Ovary (tissue), 9 donors: ENCODE measurements around the gene MRPS31. TPM values are rescaled to one million over a fixed set of nuclear protein-coding genes. Genes with fewer than 3 reads are reported as not detected.

Experiments used
- DNase-seq, 5 donors: peaks; one replicate each; pipeline ENCODE4 v3.0.0-alpha.2; 2019 to 2020
- H3K27ac ChIP-seq, 2 donors: fragments of 200-600 bp; one replicate each; pipeline versions ENCODE4 v1.5.1 to v1.8.0; 2019 to 2022
- H3K27me3 ChIP-seq: fragments of 200-600 bp; one replicate; pipeline ENCODE4 v1.8.0; 2022
- H3K36me3 ChIP-seq: fragments of 200-600 bp; sonication (generic); one replicate; pipeline ENCODE4 v1.5.1; 2019
- H3K4me1 ChIP-seq: one replicate; pipeline ENCODE4 v1.8.1; 2013; ENCODE audit warnings: mild to moderate bottlenecking, moderate library complexity; ENCODE audit not compliant: insufficient read depth
- H3K4me3 ChIP-seq: fragments of 200-600 bp; sonication (generic); one replicate; pipeline ENCODE4 v1.5.1; 2017
- H3K9me3 ChIP-seq, 2 donors: fragments of 200-600 bp in 1 of 2; sonication (generic) in 1 of 2; one replicate each; pipeline versions ENCODE4 v1.5.1 to v1.8.1; 2013 to 2019; ENCODE audit warnings: mild to moderate bottlenecking in 1 of 2, moderate library complexity in 1 of 2
- EP300 ChIP-seq: sonication (generic); formaldehyde crosslinking; IDR thresholded peaks from one replicate; pipeline ENCODE4 v1.6.1; 2017; ENCODE audit warnings: antibody characterized with exemption
- POLR2A ChIP-seq: fragments of 450-650 bp; IDR thresholded peaks from one replicate; pipeline ENCODE4 v1.6.1; 2017; ENCODE audit warnings: antibody characterized with exemption, mild to moderate bottlenecking, moderate library complexity
- WGBS, 3 donors: extraction: QIAGEN DNeasy Blood & Tissue Kit in 1 of 3; methylation state at CpG; one replicate each; pipeline versions ENCODE4 v1.1.5 to v1.1.7; 2013 to 2017; 5-methylcytosine and 5-hydroxymethylcytosine counted together
- intact Hi-C, 4 donors: fragments of 100-400 bp; cut with DNase I; formaldehyde crosslinking; loops; one replicate each; pipeline versions ENCODE4 v1.11.0 to v1.15.1; 2022 to 2023
- polyA plus RNA-seq, 2 donors: library from polyadenylated mRNA; stranded (reverse); fragments of 200-250 nt in 1 of 2; fragments of 350-450 nt in 1 of 2; fragmentation: Illumina TruSeq in 1 of 2; extraction: RNeasy Lipid Tissue Mini Kit (QIAGEN cat#74804) in 1 of 2; gene quantifications; one replicate each; pipeline ENCODE4 v1.2.3, GENCODE V29; 2013 to 2014
- total RNA-seq, 7 donors: library from RNA; depleted of rRNA in 2 of 7; stranded (reverse); fragments of >200 nt in 2 of 7; fragmentation: NEBNext Ultra II Directional in 3 of 7; extraction: Animal tissue kit (Norgen Biotek cat#: 25700) in 3 of 7; gene quantifications; one replicate each; pipeline versions ENCODE4 v1.1.0 to v1.2.4, GENCODE V29; 2016 to 2023
- TF ChIP-seq, protein P1 (sequence below), 3 donors: fragments of 450-650 bp in 2 of 3; fragments of 200-600 bp in 1 of 3; IDR thresholded peaks; one replicate each; pipeline versions ENCODE4 v1.5.1 to v1.8.0; 2016 to 2022; ENCODE audit warnings: antibody characterized with exemption in 3 of 3, mild to moderate bottlenecking in 1 of 3
- donor health status: DM: no; HTN: no; CAD: no; lungs with moderate emphysema.
- donor health status: DM: no; HTN: no; CAD: no.
- donor health status: Bipolar disorder and iron deficiency.
- donor health status: DM: yes; HTN: yes; CAD: no.
- donor health status: DM: no; HTN: no; CAD: no.
- donor health status: DM: yes; HTN: yes; CAD: no.

The MRPS31 gene
- total and polyA plus RNA-seq, 9 donors = 17.2 to 27.1 (median 21.1) TPM

DNA sequence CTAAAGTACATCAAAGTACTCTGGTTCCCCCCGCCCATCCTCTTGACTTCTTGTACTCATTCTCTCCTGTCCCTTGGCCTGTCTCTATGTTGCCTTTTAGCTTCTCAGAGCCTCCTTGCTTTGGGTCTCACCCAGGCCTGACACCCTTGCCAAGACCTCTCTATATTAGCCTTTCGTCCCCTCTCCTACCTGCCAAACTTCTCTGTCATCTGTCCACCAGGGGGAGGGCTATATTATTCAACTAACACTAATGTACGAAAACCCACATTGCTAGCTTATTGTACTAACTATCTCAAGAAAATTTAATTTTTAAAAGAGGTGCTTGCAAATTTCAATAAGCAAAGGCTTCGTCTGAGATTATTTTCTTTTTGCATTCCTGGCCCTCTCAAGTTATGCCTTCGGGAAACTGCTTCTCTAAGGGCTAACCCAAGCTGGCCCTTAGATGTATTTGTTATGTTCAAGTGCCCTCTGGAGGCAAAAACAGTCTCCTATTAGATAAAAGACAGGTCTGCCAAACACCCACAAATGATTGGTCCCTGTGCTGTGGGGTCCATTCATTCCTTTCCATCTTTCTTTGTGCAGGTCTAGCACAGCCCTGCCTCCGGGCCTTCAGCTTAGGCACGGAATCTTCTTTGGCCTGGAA is 6.3 kb upstream of the MRPS31 start:
- WGBS, 3 donors = 19 to 27% (median 22%) methylated on average over 7 of the region's 7 CpGs
- H3K27ac ChIP-seq = no peak overlapping the region
- H3K27me3 ChIP-seq = no peaks in the 10 kb centered on the region
- TF ChIP-seq, protein P1, sequence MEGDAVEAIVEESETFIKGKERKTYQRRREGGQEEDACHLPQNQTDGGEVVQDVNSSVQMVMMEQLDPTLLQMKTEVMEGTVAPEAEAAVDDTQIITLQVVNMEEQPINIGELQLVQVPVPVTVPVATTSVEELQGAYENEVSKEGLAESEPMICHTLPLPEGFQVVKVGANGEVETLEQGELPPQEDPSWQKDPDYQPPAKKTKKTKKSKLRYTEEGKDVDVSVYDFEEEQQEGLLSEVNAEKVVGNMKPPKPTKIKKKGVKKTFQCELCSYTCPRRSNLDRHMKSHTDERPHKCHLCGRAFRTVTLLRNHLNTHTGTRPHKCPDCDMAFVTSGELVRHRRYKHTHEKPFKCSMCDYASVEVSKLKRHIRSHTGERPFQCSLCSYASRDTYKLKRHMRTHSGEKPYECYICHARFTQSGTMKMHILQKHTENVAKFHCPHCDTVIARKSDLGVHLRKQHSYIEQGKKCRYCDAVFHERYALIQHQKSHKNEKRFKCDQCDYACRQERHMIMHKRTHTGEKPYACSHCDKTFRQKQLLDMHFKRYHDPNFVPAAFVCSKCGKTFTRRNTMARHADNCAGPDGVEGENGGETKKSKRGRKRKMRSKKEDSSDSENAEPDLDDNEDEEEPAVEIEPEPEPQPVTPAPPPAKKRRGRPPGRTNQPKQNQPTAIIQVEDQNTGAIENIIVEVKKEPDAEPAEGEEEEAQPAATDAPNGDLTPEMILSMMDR (IDR thresholded peaks at IDR 0.05) = peak; percentile 32 to 50 (median 43)
- TF ChIP-seq POLR2A = no peak
- no peak for TF ChIP-seq EP300
- intact Hi-C loops = loop anchor here in 1 of 4 donors (10.0 kb wide), 1 partner anchor 1092 kb away; no protein-coding TSS in a partner anchor
- H3K4me3 ChIP-seq = no peak overlapping the region
- H3K36me3 ChIP-seq = no peaks in the 10 kb centered on the region
- no peaks in the 10 kb centered on the region for H3K4me1 ChIP-seq
- DNase-seq = no peak
- no peaks in the 10 kb centered on the region for H3K9me3 ChIP-seq

DNA sequence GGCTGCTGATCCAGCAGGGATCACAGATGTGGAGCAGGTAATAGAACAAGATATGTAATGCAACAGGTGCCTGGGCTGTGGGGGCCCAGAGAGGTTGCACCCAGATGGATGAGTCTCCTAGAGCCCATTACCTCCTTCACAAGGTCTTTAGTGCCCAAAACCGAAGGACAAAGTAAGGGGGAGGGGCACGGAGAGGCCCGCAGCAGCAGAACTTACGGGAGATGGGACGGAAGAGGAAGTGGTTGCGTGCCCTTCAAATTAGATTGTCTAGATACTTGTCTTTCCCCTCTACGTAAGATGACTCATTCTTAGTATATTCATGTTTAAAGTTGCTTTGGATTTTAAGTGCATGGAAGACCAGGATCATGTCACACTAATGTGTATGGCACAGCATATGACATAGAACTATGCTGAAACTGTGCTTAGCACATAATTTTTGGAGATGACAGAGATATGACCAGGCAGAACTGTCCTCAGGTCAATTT is 5.7 kb upstream of the MRPS31 start:
- TF ChIP-seq, protein P1 (IDR thresholded peaks at IDR 0.05) = no peak
- TF ChIP-seq EP300 (no peak), POLR2A (no peak)
- H3K9me3 ChIP-seq = no peaks in the 10 kb centered on the region
- no peaks in the 10 kb centered on the region for H3K27me3 ChIP-seq
- no peaks in the 10 kb centered on the region for H3K36me3 ChIP-seq
- no peak overlapping the region for H3K27ac ChIP-seq
- intact Hi-C loops = loop anchor here in 1 of 4 donors (10.0 kb wide), 1 partner anchor 1092 kb away; no protein-coding TSS in a partner anchor
- H3K4me3 ChIP-seq = no peak overlapping the region
- DNase-seq = no peak
- H3K4me1 ChIP-seq = no peaks in the 10 kb centered on the region
- 63 to 68% (median 67%) methylated on average over 7 of the region's 7 CpGs for WGBS, 3 donors

DNA sequence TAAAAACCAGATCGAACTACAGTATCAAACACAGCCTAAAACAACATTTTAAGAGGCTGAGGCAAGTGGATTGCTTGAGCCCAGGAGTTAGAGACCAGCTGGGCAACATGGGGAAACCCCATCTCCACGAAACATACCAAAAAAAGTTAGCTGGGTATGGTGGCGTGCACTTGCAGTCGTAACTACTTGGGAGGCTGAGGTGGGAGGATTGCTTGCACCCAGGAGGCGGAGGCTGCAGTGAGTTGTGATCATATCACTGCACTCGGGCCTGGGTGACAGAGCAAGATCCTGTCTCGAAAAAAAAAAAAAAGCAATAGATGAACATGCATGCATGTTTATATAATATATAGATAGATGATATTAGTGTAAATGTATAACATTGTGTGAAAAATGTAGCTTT is 5.2 kb upstream of the MRPS31 start:
- no peaks in the 10 kb centered on the region for H3K4me1 ChIP-seq
- H3K27ac ChIP-seq = no peak overlapping the region
- H3K9me3 ChIP-seq = no peaks in the 10 kb centered on the region
- WGBS, 3 donors = 84 to 85% (median 84%) methylated on average over 7 of the region's 7 CpGs
- no peak for DNase-seq
- no peaks in the 10 kb centered on the region for H3K36me3 ChIP-seq
- intact Hi-C loops = loop anchor here in 1 of 4 donors (10.0 kb wide), 1 partner anchor 1091 kb away; no protein-coding TSS in a partner anchor
- no peaks in the 10 kb centered on the region for H3K27me3 ChIP-seq
- no peak overlapping the region for H3K4me3 ChIP-seq
- TF ChIP-seq, protein P1 (IDR thresholded peaks at IDR 0.05) = no peak
- TF ChIP-seq POLR2A (no peak), EP300 (no peak)

DNA sequence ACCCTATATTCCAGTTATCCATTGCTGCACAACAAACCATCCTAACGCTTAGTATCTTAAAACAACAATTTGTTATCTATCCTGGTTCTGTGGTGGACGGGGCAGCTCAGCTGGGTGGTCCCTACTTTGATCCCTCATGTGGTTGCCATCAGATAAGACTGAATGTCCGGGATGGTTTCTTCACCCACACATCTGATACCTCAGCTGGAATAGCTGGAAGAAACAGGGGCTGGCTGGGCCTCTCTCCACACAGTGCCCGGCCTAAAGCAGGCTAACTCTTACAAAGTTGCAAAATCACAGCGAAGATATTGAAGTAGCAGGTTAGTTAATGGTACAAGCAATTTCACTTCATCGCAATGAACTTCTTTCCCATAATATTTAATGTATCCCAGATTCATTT is 3.7 kb upstream of the MRPS31 start:
- Histone ChIP-seq H3K36me3 (no peaks in the 10 kb centered on the region), H3K9me3 (no peaks in the 10 kb centered on the region), H3K4me1 (peaks cover 4% of the 10 kb centered on the region), H3K4me3 (no peak overlapping the region), H3K27ac (no peak overlapping the region), H3K27me3 (no peaks in the 10 kb centered on the region)
- DNase-seq = no peak
- WGBS, 3 donors = 58 to 71% (median 66%) methylated on average over 6 of the region's 6 CpGs
- TF ChIP-seq, protein P1 (IDR thresholded peaks at IDR 0.05) = no peak
- TF ChIP-seq POLR2A = no peak
- no peak for TF ChIP-seq EP300
- intact Hi-C loops = loop anchor here in 1 of 4 donors (10.0 kb wide), 1 partner anchor 1090 kb away; no protein-coding TSS in a partner anchor
